K562 (cell line): ENCODE data around the gene ANO2. TPM values are rescaled to one million over a fixed set of nuclear protein-coding genes. Genes with fewer than 3 reads are reported as not detected.

ENCODE experiments used
- ATAC-seq: fragments of 200-7000 bp; cut with Tn5 transposase; 3 replicates; pipeline ENCODE4 v1.9.1; 2020; ENCODE audit warnings: moderate library complexity
- BruUV-seq: library from RNA; stranded (reverse); fragments of 400-500 nt; replicated peaks from 2 replicates; lab custom pipeline; 2021; lab: Mats Ljungman, UMichigan
- CTCF ChIA-PET: fragments of 300-600 bp; formaldehyde crosslinking; extraction: SDS; loops from one replicate; lab custom pipeline; 2021; ENCODE audit warnings: low intra/inter-chr PET ratio; lab: Yijun Ruan, JAX
- POLR2A ChIA-PET: fragments of 300-600, 350-650 bp; sonication (Branson Sonifier 250); formaldehyde crosslinking; extraction: SDS; loops from one replicate; lab custom pipeline; 2021; ENCODE audit warnings: antibody characterized with exemption, inconsistent platforms; lab: Yijun Ruan, JAX
- DNase-seq, 4 experiments: peaks; one replicate each; pipeline versions ENCODE4 v3.0.0 to v3.0.0-alpha.2; 2011 to 2018; ENCODE audit warnings: low spot score in 3 of 4, mixed read lengths in 3 of 4; ENCODE audit errors: extremely low read depth in 1 of 4
- FAIRE-seq: peaks from 2 replicates; lab custom pipeline; 2011; peaks lifted over from hg19 to GRCh38; lab: Jason Lieb, UNC
- H2AFZ ChIP-seq: 2 replicates; pipeline ENCODE4 v1.6.0; 2011; ENCODE audit warnings: low read depth, low read length, control low read depth, inconsistent platforms
- H3K27ac ChIP-seq: fragments of 200-600 bp; 3 replicates; pipeline ENCODE4 v1.8.0; 2011; ENCODE audit warnings: low read depth, mild to moderate bottlenecking, control low read depth, inconsistent platforms, low read length, moderate library complexity, mixed read lengths; ENCODE audit errors: extremely low read depth
- H3K27me3 ChIP-seq, 2 experiments: fragments of 300-600 bp in 1 of 2; 2 replicates in 1 of 2; 3 replicates in 1 of 2; pipeline versions ENCODE4 v1.6.0 to v1.8.0; 2011; ENCODE audit warnings: inconsistent platforms in 2 of 2, low read length in 2 of 2, mild to moderate bottlenecking in 1 of 2, mixed read lengths in 1 of 2, moderate library complexity in 1 of 2; ENCODE audit not compliant: control insufficient read depth in 2 of 2, insufficient read depth in 2 of 2
- H3K36me3 ChIP-seq: fragments of 300-600 bp; 3 replicates; pipeline ENCODE4 v1.8.0; 2011; ENCODE audit warnings: mild to moderate bottlenecking, low read length, inconsistent platforms; ENCODE audit not compliant: control insufficient read depth, insufficient read depth
- H3K4me1 ChIP-seq, 2 experiments: fragments of 200-600 bp in 1 of 2; replicated peaks in 1 of 2; 2 replicates in 1 of 2; 3 replicates in 1 of 2; pipeline versions ENCODE4 v1.5.1 to v1.8.0; 2011; ENCODE audit warnings: inconsistent platforms in 2 of 2, low read length in 2 of 2, mild to moderate bottlenecking in 1 of 2, mixed read lengths in 1 of 2, moderate library complexity in 1 of 2; ENCODE audit not compliant: control insufficient read depth in 2 of 2, insufficient read depth in 2 of 2
- H3K4me2 ChIP-seq: 2 replicates; pipeline ENCODE4 v1.6.1; 2011; ENCODE audit warnings: low read length, control low read depth, inconsistent platforms, mixed read lengths; ENCODE audit not compliant: insufficient read depth
- H3K4me3 ChIP-seq: fragments of 200-600 bp; sonication (generic), shearing (Covaris generic); 2 replicates; pipeline ENCODE4 v1.5.1; 2016; ENCODE audit warnings: control low read depth, inconsistent platforms
- H3K79me2 ChIP-seq: fragments of 200-600 bp; 3 replicates; pipeline ENCODE4 v1.8.0; 2011; ENCODE audit warnings: low read length, inconsistent platforms; ENCODE audit not compliant: control insufficient read depth, insufficient read depth
- H3K9ac ChIP-seq, 2 experiments: 2 replicates each; pipeline versions ENCODE4 v1.6.0 to v1.6.1; 2011; ENCODE audit warnings: low read depth in 2 of 2, low read length in 2 of 2, control low read depth in 1 of 2, inconsistent platforms in 1 of 2, mild to moderate bottlenecking in 1 of 2, mixed read lengths in 1 of 2; ENCODE audit not compliant: insufficient read depth in 1 of 2
- H3K9me1 ChIP-seq: one replicate; pipeline ENCODE4 v1.6.0; 2011; ENCODE audit warnings: inconsistent platforms, mild to moderate bottlenecking, low read length, moderate library complexity; ENCODE audit not compliant: control insufficient read depth, insufficient read depth
- H3K9me3 ChIP-seq: replicated peaks from 2 replicates; pipeline ENCODE4 v1.5.1; 2011; ENCODE audit warnings: low read depth, low read length, inconsistent platforms; ENCODE audit not compliant: control insufficient read depth, insufficient read depth
- H4K20me1 ChIP-seq: replicated peaks from 2 replicates; pipeline ENCODE4 v1.6.1; 2011; ENCODE audit warnings: low read length, inconsistent platforms, mixed read lengths; ENCODE audit not compliant: control insufficient read depth, insufficient read depth
- ELF2 ChIP-seq: fragments of 250-450 bp; sonication (Bioruptor Pico); IDR thresholded peaks from 2 replicates; pipeline ENCODE4 v1.5.0; 2021; ENCODE audit warnings: mild to moderate bottlenecking
- EP400 ChIP-seq: fragments of 450-650 bp; IDR thresholded peaks from 2 replicates; pipeline ENCODE4 v1.6.1; 2017; ENCODE audit warnings: antibody characterized with exemption, mild to moderate bottlenecking, moderate library complexity
- HDAC6 ChIP-seq: IDR thresholded peaks from 2 replicates; pipeline ENCODE4 v1.6.1; 2012; ENCODE audit warnings: low read depth, mild to moderate bottlenecking, control low read depth, inconsistent platforms, low read length, moderate library complexity
- POLR2H ChIP-seq: IDR thresholded peaks from 2 replicates; pipeline ENCODE4 v1.6.1; 2016; ENCODE audit warnings: missing genetic modification characterization, low read depth, mild to moderate bottlenecking, control low read depth, missing compliant biosample characterization, moderate library complexity
- PPARD ChIP-seq: fragments of 250-450 bp; sonication (Bioruptor Pico); IDR thresholded peaks from 2 replicates; pipeline ENCODE4 v1.8.0; 2022; ENCODE audit warnings: inconsistent platforms, mild to moderate bottlenecking, moderate library complexity
- RBM14 ChIP-seq: fragments of 200-400 bp; formaldehyde crosslinking; IDR thresholded peaks from 2 replicates; pipeline ENCODE4 v1.6.1; 2018; ENCODE audit warnings: low read depth, mild to moderate bottlenecking, low read length, moderate library complexity, borderline replicate concordance; ENCODE audit not compliant: insufficient read depth
- SIN3B ChIP-seq: fragments of 450-650 bp; IDR thresholded peaks from 2 replicates; pipeline ENCODE4 v1.6.1; 2017; ENCODE audit warnings: low read depth, mild to moderate bottlenecking, moderate library complexity
- SMARCA5 ChIP-seq: fragments of 450-650 bp; IDR thresholded peaks from 2 replicates; pipeline ENCODE4 v1.6.1; 2016
- ZBTB7A ChIP-seq: IDR thresholded peaks from 2 replicates; pipeline ENCODE4 v1.6.1; 2011; ENCODE audit warnings: low read depth, mild to moderate bottlenecking, low read length, moderate library complexity, borderline replicate concordance; ENCODE audit not compliant: control insufficient read depth
- WGBS: fragments of 100-300 bp; shearing (Covaris generic); methylation state at CpG from one replicate; pipeline ENCODE4 v1.1.6; 2016; ENCODE audit warnings: low coverage, mixed read lengths; ENCODE audit not compliant: insufficient coverage; ENCODE audit errors: missing lambda C conversion rate; 5-methylcytosine and 5-hydroxymethylcytosine counted together
- in situ Hi-C: fragments of 300-500 bp; cut with MboI; formaldehyde crosslinking; loops from 4 replicates; pipeline ENCODE4 v1.15.0; 2018; ENCODE audit warnings: inconsistent platforms, mixed read lengths
- intact Hi-C: fragments of 100-400 bp; cut with micrococcal nuclease; formaldehyde crosslinking; loops from 2 replicates; pipeline ENCODE4 v1.14.2; 2022
- polyA plus RNA-seq, 8 experiments: library from polyadenylated mRNA; depleted of rRNA in 4 of 8; stranded (reverse) in 5 of 8; unstranded in 3 of 8; fragments of >200 nt; fragmentation: Nextera tagmentation in 2 of 8; fragmentation: Illumina TruSeq in 1 of 8; extraction: Ambion mirVana in 2 of 8; extraction: Trizol in 1 of 8; gene quantifications; 2 replicates each; pipeline versions ENCODE4 v1.2.1 to v1.2.3, GENCODE V29; 2011 to 2014; ENCODE audit warnings: inconsistent platforms in 1 of 8, missing spikeins in 1 of 8
- total RNA-seq, 7 experiments: library from RNA; depleted of rRNA in 6 of 7; stranded (reverse); fragments of >200 nt in 6 of 7; fragmentation: Illumina TruSeq in 2 of 7; extraction: Trizol in 2 of 7; gene quantifications; 2 replicates each; pipeline versions ENCODE4 v1.2.1 to v1.2.3, GENCODE V29; 2011 to 2021; ENCODE audit warnings: low replicate concordance in 1 of 7
- TF ChIP-seq, protein P1 (sequence below), 2 experiments: IDR thresholded peaks in 1 of 2; conservative IDR thresholded peaks in 1 of 2; 2 replicates each; pipeline ENCODE4 v1.6.1; 2016; ENCODE audit warnings: low read depth in 2 of 2, mild to moderate bottlenecking in 1 of 2, missing compliant biosample characterization in 1 of 2, missing genetic modification characterization in 1 of 2, moderate library complexity in 1 of 2
- TF ChIP-seq, protein P2 (sequence below): fragments of 450-650 bp; formaldehyde crosslinking; IDR thresholded peaks from 2 replicates; pipeline ENCODE4 v1.4.0; 2020; ENCODE audit warnings: mild to moderate bottlenecking, mixed read lengths
- TF ChIP-seq, protein P3 (sequence below): sonication (generic); formaldehyde crosslinking; IDR thresholded peaks from 2 replicates; pipeline ENCODE4 v1.8.1; 2022; ENCODE audit warnings: missing genetic modification reagents
- TF ChIP-seq, protein P4 (sequence below): fragments of 250-450 bp; sonication (Bioruptor Pico); IDR thresholded peaks from 2 replicates; pipeline ENCODE4 v1.4.0; 2020; ENCODE audit warnings: mild to moderate bottlenecking, moderate library complexity

Gene ANO2
- total and polyA plus RNA-seq, 9 of the 15 experiments (the other 6 are each of a cell fraction or from before 2014, with no cell fraction given): 0.64 TPM; not detected in 8

DNA sequence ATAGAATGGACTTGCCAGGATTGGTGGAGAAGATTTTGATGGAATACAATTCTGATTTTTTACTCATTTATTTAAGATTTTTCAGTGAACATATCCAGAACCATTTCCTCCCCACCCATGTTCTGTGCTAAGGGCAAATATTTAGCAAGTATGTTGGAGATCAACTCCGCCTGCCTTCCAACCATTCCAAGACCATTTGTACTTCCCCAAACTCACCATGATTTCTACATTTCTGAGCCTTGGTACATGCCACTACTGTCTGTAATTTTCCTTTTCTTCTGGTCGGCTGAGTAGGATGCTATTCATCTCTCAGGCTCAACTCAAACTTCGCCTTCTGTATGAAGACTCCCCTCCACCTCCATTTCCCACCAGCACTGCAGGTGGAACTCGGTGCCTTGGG is 362.5 kb downstream of the ANO2 start (continued):
- TF ChIP-seq, protein P1, sequence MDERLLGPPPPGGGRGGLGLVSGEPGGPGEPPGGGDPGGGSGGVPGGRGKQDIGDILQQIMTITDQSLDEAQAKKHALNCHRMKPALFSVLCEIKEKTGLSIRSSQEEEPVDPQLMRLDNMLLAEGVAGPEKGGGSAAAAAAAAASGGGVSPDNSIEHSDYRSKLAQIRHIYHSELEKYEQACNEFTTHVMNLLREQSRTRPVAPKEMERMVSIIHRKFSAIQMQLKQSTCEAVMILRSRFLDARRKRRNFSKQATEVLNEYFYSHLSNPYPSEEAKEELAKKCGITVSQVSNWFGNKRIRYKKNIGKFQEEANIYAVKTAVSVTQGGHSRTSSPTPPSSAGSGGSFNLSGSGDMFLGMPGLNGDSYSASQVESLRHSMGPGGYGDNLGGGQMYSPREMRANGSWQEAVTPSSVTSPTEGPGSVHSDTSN (CRISPR knock-in tag; IDR thresholded peaks at IDR 0.05; ENCODE audit: low read depth): no peak
- TF ChIP-seq, protein P1 (tag; conservative IDR thresholded peaks at IDR 0.05; ENCODE audit: low read depth): no peak
- no peak for TF ChIP-seq SMARCA5

DNA sequence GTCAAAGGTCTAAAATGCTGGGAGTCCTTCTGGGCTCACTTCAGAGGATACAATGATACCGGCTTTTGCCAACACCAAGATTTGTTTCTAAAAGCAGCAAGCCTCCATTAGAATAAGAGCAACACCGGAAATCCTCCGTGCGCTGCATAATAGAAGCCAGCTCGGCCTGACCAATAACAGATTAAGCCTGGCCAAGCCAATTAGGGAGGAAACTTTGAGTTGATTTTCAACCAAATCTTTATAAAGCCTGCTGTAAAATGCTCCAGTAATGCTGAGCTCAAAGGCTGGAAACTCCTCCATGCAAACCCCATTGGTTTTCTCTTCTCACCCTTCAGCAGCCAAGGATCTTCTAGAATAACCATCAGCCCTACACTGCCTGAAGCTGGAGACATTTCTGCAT is 363.0 kb downstream of the ANO2 start:
- FAIRE-seq: no peak
- no peak overlapping the region for H3K27ac ChIP-seq
- no peak overlapping the region for H2AFZ ChIP-seq
- DNase-seq: no peak
- ATAC-seq: no peak
- H3K4me1 ChIP-seq: peaks cover 0 to 2% of the 10 kb centered on the region in 2 experiments; a peak in 1 of 5 replicates
- H3K36me3 ChIP-seq: no peaks in the 10 kb centered on the region
- H3K9ac ChIP-seq: no peak overlapping the region
- CTCF ChIA-PET: no interaction called here
- no peak overlapping the region for H3K4me3 ChIP-seq
- no peaks in the 10 kb centered on the region for H4K20me1 ChIP-seq
- BruUV-seq: no TSS peak
- WGBS: 0% methylated on average over 5 of the region's 5 CpGs
- POLR2A ChIA-PET: interaction anchor here (0.6 kb wide), 1 partner anchor 470 kb away, joined by 3 read pairs; no protein-coding TSS in a partner anchor
- H3K79me2 ChIP-seq: no peaks in the 10 kb centered on the region
- H3K9me1 ChIP-seq: no peaks in the 10 kb centered on the region
- H3K4me2 ChIP-seq: no peak overlapping the region
- intact Hi-C loops (no loop called here), in situ Hi-C loops (no loop called here)
- H3K27me3 ChIP-seq: peaks cover 7 to 29% of the 10 kb centered on the region in 2 experiments; a peak in 4 of 5 replicates
- TF ChIP-seq, protein P2, sequence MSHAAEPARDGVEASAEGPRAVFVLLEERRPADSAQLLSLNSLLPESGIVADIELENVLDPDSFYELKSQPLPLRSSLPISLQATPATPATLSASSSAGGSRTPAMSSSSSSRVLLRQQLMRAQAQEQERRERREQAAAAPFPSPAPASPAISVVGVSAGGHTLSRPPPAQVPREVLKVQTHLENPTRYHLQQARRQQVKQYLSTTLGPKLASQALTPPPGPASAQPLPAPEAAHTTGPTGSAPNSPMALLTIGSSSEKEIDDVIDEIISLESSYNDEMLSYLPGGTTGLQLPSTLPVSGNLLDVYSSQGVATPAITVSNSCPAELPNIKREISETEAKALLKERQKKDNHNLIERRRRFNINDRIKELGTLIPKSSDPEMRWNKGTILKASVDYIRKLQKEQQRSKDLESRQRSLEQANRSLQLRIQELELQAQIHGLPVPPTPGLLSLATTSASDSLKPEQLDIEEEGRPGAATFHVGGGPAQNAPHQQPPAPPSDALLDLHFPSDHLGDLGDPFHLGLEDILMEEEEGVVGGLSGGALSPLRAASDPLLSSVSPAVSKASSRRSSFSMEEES: no peak
- TF ChIP-seq POLR2H (tag) (no peak), RBM14 (no peak), HDAC6 (no peak), EP400 (no peak), PPARD (CRISPR knock-in tag) (no peak), ZBTB7A (no peak), ELF2 (no peak), SIN3B (no peak)
- TF ChIP-seq, protein P3, sequence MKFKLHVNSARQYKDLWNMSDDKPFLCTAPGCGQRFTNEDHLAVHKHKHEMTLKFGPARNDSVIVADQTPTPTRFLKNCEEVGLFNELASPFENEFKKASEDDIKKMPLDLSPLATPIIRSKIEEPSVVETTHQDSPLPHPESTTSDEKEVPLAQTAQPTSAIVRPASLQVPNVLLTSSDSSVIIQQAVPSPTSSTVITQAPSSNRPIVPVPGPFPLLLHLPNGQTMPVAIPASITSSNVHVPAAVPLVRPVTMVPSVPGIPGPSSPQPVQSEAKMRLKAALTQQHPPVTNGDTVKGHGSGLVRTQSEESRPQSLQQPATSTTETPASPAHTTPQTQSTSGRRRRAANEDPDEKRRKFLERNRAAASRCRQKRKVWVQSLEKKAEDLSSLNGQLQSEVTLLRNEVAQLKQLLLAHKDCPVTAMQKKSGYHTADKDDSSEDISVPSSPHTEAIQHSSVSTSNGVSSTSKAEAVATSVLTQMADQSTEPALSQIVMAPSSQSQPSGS (CRISPR knock-in tag): no peak
- TF ChIP-seq, protein P4, sequence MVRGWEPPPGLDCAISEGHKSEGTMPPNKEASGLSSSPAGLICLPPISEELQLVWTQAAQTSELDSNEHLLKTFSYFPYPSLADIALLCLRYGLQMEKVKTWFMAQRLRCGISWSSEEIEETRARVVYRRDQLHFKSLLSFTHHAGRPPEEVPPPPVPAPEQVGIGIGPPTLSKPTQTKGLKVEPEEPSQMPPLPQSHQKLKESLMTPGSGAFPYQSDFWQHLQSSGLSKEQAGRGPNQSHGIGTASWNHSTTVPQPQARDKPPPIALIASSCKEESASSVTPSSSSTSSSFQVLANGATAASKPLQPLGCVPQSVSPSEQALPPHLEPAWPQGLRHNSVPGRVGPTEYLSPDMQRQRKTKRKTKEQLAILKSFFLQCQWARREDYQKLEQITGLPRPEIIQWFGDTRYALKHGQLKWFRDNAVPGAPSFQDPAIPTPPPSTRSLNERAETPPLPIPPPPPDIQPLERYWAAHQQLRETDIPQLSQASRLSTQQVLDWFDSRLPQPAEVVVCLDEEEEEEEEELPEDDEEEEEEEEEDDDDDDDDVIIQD (CRISPR knock-in tag): no peak
- H3K9me3 ChIP-seq: no peaks in the 10 kb centered on the region
